ENCODE measurements around the gene MSH5.
A peak's percentile ranks its signal among the peaks of the same experiment; 100 is the strongest.
"Not testable (repeated sequence)": the region's sequence is repeated elsewhere in the genome, so short reads cannot be mapped to it uniquely, and the experiment has no call there.

The MSH5 gene

DNA sequence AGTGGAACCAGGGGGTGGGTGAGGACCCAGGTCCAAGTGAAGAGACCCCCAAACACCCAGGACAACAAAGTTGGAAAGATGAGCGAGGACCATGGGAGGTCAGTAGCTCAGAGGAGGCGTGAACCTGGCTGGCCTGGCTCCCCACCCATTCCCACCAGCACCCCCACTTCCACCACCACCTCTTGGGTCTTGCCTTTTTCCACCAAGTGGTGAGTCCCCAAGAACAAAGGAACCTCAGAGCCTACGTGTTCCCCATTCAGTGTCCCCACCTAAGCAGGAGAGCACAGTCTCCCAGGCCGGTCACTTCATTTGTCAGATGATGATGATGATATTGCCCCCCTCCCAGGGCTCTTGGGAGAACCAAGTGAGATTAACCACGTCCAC lies 37.9 kb downstream of the MSH5 start:
- DNase-seq (ENCODE audit: low read depth in 1 of 2, low spot score in 1 of 2): no peak

DNA sequence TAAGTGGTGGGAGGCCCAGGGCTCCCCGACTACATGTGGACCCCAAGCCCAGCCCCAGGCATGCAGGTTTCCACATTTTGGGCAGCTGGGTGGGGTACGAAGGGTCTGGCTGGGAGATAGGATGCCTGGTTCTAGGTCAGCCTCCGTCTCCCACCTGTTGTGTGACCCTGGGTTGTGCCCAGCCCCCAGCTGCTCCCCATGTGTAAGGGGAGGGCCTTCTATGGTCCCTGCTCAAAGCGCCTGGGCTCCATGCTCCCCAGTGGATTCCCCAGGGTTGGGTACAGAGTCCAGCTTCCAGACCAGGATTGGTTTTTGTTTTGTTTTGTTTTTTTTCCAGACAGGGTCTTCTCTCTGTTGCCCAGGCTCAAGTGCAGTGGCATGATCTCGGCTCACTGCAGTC lies 38.4 kb downstream of the MSH5 start:
- no peak for DNase-seq (ENCODE audit: low read depth in 1 of 2, low spot score in 1 of 2)

DNA sequence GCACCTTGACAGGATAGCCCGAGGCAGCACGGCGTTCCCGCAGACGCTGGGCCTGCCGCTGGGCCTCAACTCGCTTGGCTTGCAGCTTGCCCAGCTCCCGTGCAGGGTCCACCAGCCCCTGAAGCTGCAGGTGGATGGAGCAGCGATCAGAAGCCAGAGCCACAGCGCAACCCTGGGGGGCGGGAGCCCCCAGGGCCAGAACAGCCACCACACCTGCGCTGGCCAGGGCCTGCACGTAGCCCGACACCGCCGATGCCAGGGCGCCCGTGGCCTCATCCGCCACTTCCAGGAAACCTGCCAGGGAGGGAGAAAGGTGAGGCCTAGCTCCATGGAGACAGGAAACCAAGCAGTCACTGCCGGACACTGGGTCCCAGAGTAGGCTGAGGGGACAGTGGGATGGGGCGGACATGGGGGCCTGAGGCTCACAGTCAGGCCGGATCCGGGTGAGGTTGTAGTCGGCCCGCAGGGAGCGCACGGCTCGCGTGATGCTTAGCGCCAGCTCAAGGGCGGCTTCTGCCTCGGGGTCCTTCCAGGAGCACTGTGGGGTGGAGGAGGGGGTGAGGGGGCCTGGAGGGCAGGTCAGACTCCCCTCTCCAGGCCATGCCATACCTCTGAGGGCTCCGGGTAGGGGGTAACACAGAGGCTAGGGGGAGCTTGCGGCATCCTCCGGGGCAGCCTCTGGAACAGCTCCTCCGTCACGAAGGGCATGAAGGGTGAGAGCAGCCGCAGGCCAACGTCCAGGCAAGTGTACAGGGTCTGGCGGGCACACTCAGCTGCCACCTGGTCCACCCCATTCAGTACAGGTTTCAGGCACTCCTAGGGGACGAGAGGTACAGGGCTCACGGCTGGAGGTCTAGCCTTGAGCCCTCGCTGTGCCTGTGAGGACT lies 39.4 kb downstream of the MSH5 start:
- no peak for DNase-seq (ENCODE audit: low read depth in 1 of 2, low spot score in 1 of 2)

DNA sequence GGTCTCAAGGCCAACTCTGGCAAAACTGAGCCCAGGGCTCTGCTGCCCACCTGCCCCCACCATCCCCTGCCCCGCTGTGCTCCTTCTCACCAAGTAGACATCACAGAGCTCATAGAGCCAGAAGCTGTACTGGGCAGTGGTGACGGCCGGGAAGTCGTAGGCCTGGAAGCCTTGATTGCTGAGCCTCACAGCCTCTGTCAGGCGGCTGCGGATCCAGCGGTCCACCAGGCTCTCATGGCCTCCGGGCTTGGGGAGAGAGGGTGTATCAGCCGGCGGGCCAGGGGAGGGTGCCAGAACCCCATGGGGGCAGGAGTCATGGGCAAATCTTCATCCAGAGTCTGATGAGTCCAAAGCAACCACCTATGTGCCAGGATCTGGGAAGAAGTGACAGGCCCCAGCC lies 40.1 kb downstream of the MSH5 start:
- no peak for DNase-seq (ENCODE audit: low read depth in 1 of 2, low spot score in 1 of 2)

DNA sequence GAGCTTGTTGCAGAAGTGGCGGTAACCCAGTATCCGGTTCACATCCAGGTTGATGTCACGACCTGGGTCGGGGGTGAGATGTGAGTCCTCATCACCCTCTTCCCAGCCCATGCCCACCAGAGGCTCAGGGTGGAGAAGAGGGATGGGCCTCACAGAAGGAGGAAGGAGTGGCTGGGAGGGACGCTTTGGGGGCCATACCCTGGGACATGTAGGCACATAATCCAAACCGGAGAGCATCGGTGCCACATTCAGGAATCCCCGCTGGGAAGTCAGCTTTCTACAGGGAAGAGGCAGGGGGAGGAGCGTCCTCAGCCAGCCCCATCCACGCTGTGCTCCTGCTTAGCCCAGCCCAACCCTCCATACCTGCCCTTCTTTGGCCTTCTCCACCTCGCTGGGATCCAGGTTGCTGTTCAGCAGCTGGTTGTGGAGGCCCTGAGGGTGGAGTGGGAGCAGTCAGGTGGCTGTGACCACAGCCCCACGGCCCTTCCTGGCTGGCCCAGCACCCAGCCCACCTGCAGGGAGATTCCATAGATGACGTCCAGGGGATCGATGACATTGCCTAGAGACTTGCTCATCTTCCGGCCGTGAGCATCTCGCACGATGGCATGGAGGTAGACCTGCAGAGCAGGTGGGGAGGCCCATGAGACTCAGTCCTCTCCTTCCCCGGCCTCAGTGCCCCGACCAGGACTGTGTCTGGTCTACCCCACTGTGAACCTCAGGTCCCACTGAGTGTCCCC lies 40.9 kb downstream of the MSH5 start:
- no peak for DNase-seq (ENCODE audit: low read depth in 1 of 2, low spot score in 1 of 2)

DNA sequence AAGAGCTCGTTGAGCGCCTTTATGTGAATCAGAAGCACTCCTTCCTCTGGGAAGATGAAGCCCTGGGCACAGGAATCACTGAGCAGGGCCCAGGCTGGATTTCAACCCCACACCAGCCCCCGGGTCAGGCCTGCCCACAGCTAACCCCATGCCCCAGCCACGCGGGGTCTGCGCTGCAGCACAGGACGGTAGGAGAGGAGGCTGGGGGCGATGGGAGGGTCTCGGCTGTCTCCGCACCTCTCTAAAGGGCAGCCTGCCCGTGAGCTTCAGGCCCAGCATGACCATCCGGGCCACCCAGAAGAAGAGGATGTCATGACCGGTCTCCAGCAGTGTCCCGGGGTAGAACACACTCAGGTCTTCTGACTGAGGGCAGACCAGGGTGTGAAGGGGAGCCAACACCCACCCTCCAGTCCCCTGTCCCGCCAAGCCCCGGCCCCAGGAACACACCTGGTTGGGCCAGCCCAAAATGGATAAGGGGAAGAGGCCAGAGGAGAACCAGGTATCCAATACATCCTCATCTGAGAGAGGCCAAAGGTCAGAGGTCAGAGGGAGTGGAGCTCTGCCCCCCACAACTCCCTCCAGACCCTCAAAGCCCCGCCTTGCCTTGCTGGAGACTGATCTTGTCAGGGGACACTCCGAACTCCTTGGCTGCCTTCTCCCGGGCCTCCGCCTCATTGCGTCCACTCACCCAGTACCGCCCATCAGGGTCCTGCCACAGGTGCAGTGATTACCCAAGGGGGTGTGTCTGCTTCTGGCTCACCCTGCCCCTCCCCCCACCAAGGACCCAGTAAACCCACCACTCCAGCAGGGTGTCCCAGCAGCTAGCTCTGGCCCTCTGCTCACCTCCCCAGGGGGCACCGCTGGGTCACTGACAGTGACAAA lies 41.7 kb downstream of the MSH5 start:
- DNase-seq (ENCODE audit: low read depth in 1 of 2, low spot score in 1 of 2): no peak

GRCh38 chr6:31782126-31782855 lies 42.5 kb downstream of the MSH5 start:
- no peak for DNase-seq (ENCODE audit: low read depth in 1 of 2, low spot score in 1 of 2)

DNA sequence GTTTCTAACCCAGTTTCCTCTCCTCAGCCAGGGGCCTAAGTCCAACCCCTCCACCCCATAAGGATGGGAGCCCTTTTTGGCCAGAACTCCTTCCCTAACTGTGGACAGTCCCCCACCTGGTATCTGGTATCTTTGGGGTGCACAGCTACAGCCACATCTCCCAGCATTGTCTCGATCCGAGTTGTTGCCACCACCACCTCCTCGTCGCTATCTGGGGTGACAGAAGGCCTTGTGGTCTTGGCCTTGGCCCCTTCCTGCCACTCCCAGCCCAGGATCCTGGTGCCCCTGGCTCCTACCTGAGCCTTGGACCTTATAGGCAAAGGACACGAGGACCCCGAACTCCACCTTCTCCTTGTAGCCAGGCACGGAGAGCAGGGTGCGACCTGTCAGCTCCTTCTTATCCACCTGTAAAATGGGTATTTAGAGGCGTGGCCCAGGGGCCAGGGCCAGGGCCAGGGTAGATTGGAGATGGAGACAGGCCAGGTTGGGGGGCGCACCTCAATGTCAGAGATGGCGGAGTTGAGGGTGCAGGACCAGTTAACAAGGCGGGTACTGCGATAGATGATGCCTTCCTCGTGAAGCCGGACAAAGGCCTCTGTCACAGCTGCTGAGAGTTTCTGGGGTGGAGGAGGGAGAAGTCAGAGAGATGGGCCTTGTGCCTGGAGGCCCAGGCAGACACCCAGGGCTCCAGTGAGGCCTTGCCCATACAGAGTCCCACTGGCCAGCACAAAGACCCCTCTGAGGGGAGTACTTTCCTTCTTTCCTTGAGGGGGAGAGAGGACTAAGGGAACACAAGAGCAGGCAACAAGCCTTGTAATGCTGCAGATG lies 44.5 kb downstream of the MSH5 start:
- DNase-seq (ENCODE audit: low read depth in 1 of 2, low spot score in 1 of 2): no peak

DNA sequence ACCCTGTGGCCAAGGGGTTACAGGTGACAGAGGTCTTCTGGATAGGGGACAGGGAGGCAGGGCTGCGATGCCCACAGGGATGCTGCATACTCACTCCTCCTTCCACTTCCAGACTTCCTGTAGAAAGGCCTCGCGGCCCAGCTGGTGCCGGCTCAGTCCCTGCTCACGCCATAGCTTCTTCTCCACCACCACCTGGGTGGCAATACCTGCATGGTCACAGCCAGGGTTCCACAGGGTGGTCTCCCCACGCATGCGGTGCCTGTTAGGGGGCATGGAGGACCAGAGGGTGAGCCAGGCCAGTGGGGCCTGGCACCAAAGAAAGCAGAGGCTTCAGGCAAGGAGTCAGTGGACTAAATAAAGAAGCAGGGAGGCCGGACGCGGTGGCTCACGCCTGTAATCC lies 45.7 kb downstream of the MSH5 start:
- no peak for DNase-seq (ENCODE audit: low read depth in 1 of 2, low spot score in 1 of 2)

- DNase-seq (ENCODE audit: low read depth in 1 of 2, low spot score in 1 of 2): no peak
Measured at GRCh38 chr6:31791324-31792089, 51.7 kb downstream of the MSH5 start.

- DNase-seq (ENCODE audit: low read depth in 1 of 2, low spot score in 1 of 2): no peak
Measured at GRCh38 chr6:31792090-31792374, 52.2 kb downstream of the MSH5 start.

- DNase-seq (ENCODE audit: low read depth in 1 of 2, low spot score in 1 of 2): no peak
Measured at GRCh38 chr6:31792761-31793171, 53.0 kb downstream of the MSH5 start.

DNA sequence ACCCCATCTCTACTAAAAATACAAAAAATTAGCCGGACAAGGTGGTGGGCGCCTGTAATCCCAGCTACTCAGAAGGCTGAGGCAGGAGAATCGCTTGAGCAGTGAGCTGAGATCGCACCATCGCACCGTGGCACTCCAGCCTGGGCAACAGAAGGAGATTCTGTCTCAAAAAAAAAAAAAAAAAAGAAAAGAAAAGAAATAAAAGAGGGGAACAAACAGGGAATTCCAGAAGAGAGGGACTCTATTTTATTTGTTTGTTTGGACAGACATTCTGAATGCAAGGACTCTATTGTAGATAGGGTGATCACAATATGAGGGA lies 54.1 kb downstream of the MSH5 start:
- DNase-seq (ENCODE audit: low read depth in 1 of 2, low spot score in 1 of 2): not testable (repeated sequence)

DNA sequence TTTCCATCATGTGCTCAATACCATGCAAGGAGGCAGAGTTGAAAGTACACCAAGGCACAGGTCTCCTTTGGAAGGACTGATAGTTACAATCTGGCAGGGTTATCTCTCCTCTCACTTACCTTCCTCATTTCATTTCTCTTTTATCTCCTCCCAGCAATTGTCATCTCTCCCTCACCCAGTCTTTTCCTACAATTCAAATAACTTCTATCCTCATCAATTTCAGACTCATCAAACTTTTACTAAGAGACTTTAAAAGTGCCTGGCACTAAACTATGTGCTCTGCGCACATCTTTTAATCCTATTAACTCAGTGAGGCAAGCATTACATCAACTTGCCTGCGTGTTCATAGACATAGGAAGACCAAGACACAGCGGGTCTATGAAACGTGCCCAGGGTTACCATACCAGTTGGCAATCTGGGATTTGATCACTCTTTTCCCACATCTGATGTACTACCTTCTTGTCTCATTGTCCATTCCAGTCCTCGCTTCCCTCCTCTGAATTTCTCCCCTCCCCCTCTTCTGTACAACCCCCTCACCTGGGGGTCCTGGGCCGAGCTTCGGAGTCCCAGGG lies 54.6 kb downstream of the MSH5 start:
- no peak for DNase-seq (ENCODE audit: low read depth in 1 of 2, low spot score in 1 of 2)

- no peak for DNase-seq (ENCODE audit: low read depth in 1 of 2, low spot score in 1 of 2)
Measured at GRCh38 chr6:31794866-31795615, 55.2 kb downstream of the MSH5 start.

DNA sequence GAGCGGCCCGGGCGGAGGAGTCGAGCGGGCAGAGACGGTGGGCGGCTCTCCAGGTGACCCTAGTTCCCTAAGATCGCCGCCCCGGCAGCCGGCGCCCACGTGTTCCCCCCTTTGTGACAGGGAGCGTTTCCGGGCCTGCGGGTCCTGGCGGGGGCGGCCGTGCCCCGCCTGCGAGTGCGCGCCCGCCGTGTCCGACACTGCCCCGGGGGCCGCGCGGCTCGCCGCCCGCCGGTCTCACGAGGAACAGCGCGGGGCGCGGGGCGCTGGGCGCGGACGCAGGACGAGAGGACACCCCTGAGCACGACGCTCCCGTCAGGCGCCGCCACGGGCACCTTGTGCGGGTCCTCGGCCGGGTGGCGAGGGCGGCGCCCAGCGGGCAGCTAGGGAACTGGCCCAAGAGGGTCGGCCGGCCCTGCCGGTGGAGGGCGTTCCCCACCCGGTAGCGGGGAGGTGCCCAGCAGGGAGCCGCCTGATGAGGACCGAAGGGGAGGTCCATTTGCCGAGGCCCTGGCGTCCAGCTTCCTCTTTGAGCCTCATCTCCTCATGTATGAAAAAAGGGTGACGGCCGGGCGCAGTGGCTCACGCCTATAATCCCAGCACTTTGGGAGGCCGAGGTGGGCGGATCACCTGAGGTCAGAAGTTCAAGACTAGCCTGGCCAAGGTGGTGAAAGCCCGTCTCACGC lies 56.0 kb downstream of the MSH5 start, which contains the start of gene VARS1:
TSS of gene VARS1 (minus strand) at position 137 of the 683 bp plus-strand sequence. CDS start 535 bp downstream, outside the sequence.
- peak; percentile 75 to 77 for DNase-seq (ENCODE audit: low read depth in 1 of 2, low spot score in 1 of 2)

DNA sequence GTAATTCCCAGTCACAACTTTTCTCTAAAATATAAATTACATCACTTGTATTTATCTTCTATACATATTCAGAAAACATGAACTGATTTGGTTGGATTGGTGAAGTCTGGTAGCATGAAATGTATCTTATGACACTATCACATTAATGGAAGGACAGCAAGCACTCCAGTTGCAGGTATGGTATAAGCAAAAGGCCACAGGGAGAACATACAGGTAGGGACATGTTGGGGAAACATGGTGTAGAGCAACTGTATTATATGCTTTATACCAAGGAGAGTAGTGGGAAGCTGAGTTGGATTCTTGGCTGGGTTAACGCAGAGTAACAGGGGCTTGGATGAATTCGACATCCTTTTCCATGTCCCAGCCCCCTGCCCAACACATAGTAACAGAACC lies 57.2 kb downstream of the MSH5 start:
- DNase-seq (ENCODE audit: low read depth in 1 of 2, low spot score in 1 of 2): no peak

DNA sequence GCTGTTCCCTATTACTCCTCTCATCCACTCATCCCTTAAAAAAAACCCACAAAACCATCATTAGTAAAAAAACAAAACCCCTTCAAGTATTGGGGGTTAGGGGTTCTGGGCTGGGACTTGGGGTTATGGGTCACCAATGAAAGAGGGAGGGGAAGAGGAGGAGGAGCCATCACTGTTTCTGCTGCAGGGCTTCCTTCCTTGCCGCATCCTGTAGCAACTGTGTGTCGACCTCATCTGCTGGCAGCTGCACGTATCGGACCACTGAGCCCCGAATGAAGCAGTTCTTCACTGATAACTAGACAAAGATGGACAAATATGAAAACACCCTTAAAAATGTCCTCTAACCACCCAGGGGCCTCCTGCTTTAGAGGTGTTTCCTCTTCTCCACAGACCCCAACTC lies 57.8 kb downstream of the MSH5 start:
- no peak for DNase-seq (ENCODE audit: low read depth in 1 of 2, low spot score in 1 of 2)
